ENCODE data around the gene ADARB1.

ADARB1 gene

DNA sequence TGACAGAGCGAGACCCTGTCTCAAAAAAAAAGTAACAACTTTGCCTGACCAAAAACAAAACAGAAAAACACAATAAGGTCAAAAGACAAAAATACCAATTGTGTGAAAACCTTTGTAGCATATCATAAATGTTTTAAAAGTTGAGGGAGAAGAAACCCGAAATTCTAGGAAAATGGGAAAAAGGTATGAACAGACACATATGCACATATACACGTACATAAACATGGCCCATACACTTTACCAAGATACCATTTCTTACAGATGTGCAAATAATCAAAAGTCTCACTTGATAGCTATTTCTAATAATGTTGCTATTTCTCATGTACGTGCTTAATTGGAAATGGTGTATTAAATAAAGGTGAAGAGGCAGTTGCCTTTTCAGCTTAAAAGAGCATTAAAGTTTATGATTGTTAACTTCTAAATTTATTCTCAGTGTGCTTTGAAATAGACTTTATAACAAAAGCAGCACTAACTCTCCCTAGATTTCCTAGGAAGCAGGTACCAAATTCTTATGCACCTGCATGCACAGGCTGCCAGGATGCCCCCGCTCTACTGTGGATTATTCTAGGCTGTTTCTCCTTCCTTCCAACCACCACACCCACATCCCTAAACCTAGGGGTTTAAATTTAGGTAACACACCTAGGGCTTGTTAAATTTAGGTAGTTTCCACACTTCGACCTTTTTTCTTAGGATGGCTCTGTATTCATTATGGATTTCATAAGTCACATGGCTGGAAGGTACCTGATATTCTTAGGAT, 33.8 kb downstream of the ADARB1 start (continued):
- TF ChIP-seq, protein P1, sequence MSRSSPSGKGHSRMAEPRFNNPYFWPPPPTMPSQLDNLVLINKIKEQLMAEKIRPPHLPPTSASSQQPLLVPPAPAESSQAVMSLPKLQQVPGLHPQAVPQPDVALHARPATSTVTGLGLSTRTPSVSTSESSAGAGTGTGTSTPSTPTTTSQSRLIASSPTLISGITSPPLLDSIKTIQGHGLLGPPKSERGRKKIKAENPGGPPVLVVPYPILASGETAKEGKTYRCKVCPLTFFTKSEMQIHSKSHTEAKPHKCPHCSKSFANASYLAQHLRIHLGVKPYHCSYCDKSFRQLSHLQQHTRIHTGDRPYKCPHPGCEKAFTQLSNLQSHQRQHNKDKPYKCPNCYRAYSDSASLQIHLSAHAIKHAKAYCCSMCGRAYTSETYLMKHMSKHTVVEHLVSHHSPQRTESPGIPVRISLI (tag by site-specific recombination; IDR thresholded peaks at IDR 0.05), result no peak
- no peak for TF ChIP-seq ZBTB49 (tag by site-specific recombination; IDR thresholded peaks at IDR 0.05; ENCODE audit: low read depth)
- TF ChIP-seq SCRT2 (tag by site-specific recombination; IDR thresholded peaks at IDR 0.05), result no peak

- H3K4me3 ChIP-seq (ENCODE audit: low read depth, low read length), result no peak overlapping the region
- ChIA-PET CTCF (interaction anchor here (0.5 to 5.2 kb wide), 8 partner anchors 9 to 166 kb away, joined by 3 to 44 read pairs (median 6); no protein-coding TSS in a partner anchor), POLR2A (no interaction called here)
- H3K4me1 ChIP-seq (ENCODE audit: control insufficient read depth, insufficient read depth, low read length), result peaks cover 14% of the 10 kb centered on the region; the same call in 1 of the 2 replicates
- H3K9me3 ChIP-seq (ENCODE audit: control insufficient read depth, insufficient read depth, low read depth, low read length), result no peaks in the 10 kb centered on the region
- no peaks in the 10 kb centered on the region for H3K36me3 ChIP-seq (ENCODE audit: control insufficient read depth in 2 of 2, insufficient read depth in 1 of 2, low read length in 2 of 2)
- H3K27ac ChIP-seq (ENCODE audit: extremely low read depth, low read depth, low read length), result no peak overlapping the region
- TF ChIP-seq, protein P2, sequence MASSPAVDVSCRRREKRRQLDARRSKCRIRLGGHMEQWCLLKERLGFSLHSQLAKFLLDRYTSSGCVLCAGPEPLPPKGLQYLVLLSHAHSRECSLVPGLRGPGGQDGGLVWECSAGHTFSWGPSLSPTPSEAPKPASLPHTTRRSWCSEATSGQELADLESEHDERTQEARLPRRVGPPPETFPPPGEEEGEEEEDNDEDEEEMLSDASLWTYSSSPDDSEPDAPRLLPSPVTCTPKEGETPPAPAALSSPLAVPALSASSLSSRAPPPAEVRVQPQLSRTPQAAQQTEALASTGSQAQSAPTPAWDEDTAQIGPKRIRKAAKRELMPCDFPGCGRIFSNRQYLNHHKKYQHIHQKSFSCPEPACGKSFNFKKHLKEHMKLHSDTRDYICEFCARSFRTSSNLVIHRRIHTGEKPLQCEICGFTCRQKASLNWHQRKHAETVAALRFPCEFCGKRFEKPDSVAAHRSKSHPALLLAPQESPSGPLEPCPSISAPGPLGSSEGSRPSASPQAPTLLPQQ (tag by site-specific recombination; IDR thresholded peaks at IDR 0.05), result no peak
- TF ChIP-seq GLIS1 (tag by site-specific recombination; IDR thresholded peaks at IDR 0.05), result no peak
- TF ChIP-seq ZNF777 (tag by site-specific recombination; IDR thresholded peaks at IDR 0.05; ENCODE audit: borderline replicate concordance), result no peak
- no peak for TF ChIP-seq ZNF610 (tag by site-specific recombination; IDR thresholded peaks at IDR 0.05; ENCODE audit: borderline replicate concordance)
- TF ChIP-seq, protein P3, sequence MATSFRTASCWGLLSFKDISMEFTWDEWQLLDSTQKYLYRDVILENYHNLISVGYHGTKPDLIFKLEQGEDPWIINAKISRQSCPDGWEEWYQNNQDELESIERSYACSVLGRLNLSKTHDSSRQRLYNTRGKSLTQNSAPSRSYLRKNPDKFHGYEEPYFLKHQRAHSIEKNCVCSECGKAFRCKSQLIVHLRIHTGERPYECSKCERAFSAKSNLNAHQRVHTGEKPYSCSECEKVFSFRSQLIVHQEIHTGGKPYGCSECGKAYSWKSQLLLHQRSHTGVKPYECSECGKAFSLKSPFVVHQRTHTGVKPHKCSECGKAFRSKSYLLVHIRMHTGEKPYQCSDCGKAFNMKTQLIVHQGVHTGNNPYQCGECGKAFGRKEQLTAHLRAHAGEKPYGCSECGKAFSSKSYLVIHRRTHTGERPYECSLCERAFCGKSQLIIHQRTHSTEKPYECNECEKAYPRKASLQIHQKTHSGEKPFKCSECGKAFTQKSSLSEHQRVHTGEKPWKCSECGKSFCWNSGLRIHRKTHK (tag by site-specific recombination; IDR thresholded peaks at IDR 0.05), result no peak
- TF ChIP-seq, protein P4, sequence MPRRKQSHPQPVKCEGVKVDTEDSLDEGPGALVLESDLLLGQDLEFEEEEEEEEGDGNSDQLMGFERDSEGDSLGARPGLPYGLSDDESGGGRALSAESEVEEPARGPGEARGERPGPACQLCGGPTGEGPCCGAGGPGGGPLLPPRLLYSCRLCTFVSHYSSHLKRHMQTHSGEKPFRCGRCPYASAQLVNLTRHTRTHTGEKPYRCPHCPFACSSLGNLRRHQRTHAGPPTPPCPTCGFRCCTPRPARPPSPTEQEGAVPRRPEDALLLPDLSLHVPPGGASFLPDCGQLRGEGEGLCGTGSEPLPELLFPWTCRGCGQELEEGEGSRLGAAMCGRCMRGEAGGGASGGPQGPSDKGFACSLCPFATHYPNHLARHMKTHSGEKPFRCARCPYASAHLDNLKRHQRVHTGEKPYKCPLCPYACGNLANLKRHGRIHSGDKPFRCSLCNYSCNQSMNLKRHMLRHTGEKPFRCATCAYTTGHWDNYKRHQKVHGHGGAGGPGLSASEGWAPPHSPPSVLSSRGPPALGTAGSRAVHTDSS (tag by site-specific recombination; IDR thresholded peaks at IDR 0.05), result no peak
- TF ChIP-seq, protein P5, sequence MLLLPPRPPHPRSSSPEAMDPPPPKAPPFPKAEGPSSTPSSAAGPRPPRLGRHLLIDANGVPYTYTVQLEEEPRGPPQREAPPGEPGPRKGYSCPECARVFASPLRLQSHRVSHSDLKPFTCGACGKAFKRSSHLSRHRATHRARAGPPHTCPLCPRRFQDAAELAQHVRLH (tag by site-specific recombination; IDR thresholded peaks at IDR 0.05), result no peak
- TF ChIP-seq, protein P6, sequence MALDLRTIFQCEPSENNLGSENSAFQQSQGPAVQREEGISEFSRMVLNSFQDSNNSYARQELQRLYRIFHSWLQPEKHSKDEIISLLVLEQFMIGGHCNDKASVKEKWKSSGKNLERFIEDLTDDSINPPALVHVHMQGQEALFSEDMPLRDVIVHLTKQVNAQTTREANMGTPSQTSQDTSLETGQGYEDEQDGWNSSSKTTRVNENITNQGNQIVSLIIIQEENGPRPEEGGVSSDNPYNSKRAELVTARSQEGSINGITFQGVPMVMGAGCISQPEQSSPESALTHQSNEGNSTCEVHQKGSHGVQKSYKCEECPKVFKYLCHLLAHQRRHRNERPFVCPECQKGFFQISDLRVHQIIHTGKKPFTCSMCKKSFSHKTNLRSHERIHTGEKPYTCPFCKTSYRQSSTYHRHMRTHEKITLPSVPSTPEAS (tag by site-specific recombination; IDR thresholded peaks at IDR 0.05), result peak; percentile 95
- TF ChIP-seq ZSCAN30 (tag by site-specific recombination; IDR thresholded peaks at IDR 0.05), result no peak
- TF ChIP-seq ZNF324 (tag by site-specific recombination; IDR thresholded peaks at IDR 0.05), result no peak
- peak; percentile 66 for TF ChIP-seq SCRT1 (tag by site-specific recombination; IDR thresholded peaks at IDR 0.05; ENCODE audit: borderline replicate concordance)
- TF ChIP-seq ZNF426 (tag by site-specific recombination; IDR thresholded peaks at IDR 0.05), result no peak
- TF ChIP-seq ZNF311 (tag by site-specific recombination; IDR thresholded peaks at IDR 0.05; ENCODE audit: borderline replicate concordance), result no peak
- TF ChIP-seq SCRT2 (tag by site-specific recombination; IDR thresholded peaks at IDR 0.05), result peak; percentile 96
- TF ChIP-seq, protein P7, sequence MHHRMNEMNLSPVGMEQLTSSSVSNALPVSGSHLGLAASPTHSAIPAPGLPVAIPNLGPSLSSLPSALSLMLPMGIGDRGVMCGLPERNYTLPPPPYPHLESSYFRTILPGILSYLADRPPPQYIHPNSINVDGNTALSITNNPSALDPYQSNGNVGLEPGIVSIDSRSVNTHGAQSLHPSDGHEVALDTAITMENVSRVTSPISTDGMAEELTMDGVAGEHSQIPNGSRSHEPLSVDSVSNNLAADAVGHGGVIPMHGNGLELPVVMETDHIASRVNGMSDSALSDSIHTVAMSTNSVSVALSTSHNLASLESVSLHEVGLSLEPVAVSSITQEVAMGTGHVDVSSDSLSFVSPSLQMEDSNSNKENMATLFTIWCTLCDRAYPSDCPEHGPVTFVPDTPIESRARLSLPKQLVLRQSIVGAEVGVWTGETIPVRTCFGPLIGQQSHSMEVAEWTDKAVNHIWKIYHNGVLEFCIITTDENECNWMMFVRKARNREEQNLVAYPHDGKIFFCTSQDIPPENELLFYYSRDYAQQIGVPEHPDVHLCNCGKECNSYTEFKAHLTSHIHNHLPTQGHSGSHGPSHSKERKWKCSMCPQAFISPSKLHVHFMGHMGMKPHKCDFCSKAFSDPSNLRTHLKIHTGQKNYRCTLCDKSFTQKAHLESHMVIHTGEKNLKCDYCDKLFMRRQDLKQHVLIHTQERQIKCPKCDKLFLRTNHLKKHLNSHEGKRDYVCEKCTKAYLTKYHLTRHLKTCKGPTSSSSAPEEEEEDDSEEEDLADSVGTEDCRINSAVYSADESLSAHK (tag by site-specific recombination; IDR thresholded peaks at IDR 0.05), result no peak
- no peak for TF ChIP-seq ZNF555 (tag by site-specific recombination; conservative IDR thresholded peaks at IDR 0.05)
- no peak for TF ChIP-seq ZFP41 (tag by site-specific recombination; IDR thresholded peaks at IDR 0.05; ENCODE audit: borderline replicate concordance)
- TF ChIP-seq ZNF433 (tag by site-specific recombination; IDR thresholded peaks at IDR 0.05; ENCODE audit: low read depth), result no peak
Observed at GRCh38 chr21:45108808-45109781, 34.7 kb downstream of the ADARB1 start.
